Uterus (tissue), 4 donors: ENCODE data around the gene CHGA. TPM values are rescaled to one million over a fixed set of nuclear protein-coding genes. Genes with fewer than 3 reads are reported as not detected.

Experiments
- DNase-seq, 2 donors: peaks; one replicate each; pipeline ENCODE4 v3.0.0-alpha.2; 2019 to 2020
- H3K27ac ChIP-seq, 2 donors: fragments of 200-600 bp; sonication (generic); 1 replicate in 1 of 2; 2 replicates in 1 of 2; pipeline ENCODE4 v1.5.1; 2016 to 2018
- H3K27me3 ChIP-seq, 2 donors: fragments of 200-600 bp; sonication (generic); one replicate each; pipeline ENCODE4 v1.5.1; 2018 to 2019; ENCODE audit warnings: control low read depth in 1 of 2
- H3K36me3 ChIP-seq, 2 donors: fragments of 200-600 bp; sonication (generic); one replicate each; pipeline ENCODE4 v1.5.1; 2019; ENCODE audit warnings: control low read depth in 1 of 2
- H3K4me1 ChIP-seq, 2 donors: fragments of 200-600 bp; sonication (generic); one replicate each; pipeline ENCODE4 v1.5.1; 2018 to 2019; ENCODE audit warnings: control low read depth in 1 of 2
- H3K4me3 ChIP-seq, 2 donors: fragments of 200-600 bp; sonication (generic); 1 replicate in 1 of 2; 2 replicates in 1 of 2; pipeline ENCODE4 v1.5.1; 2018 to 2019; ENCODE audit warnings: mild to moderate bottlenecking in 1 of 2
- H3K9me3 ChIP-seq, 2 donors: fragments of 200-600 bp; sonication (generic); one replicate each; pipeline ENCODE4 v1.5.1; 2019; ENCODE audit warnings: control low read depth in 1 of 2
- POLR2A ChIP-seq, 2 donors: fragments of 450-650 bp; IDR thresholded peaks; one replicate each; pipeline ENCODE4 v1.6.1; 2016; ENCODE audit warnings: antibody characterized with exemption in 2 of 2, mild to moderate bottlenecking in 1 of 2, moderate library complexity in 1 of 2
- intact Hi-C: fragments of 100-400 bp; cut with DNase I; formaldehyde crosslinking; loops from one replicate; pipeline ENCODE4 v1.15.1; 2023; ENCODE audit warnings: low total_unique reads
- total RNA-seq, 4 donors: library from RNA; depleted of rRNA in 3 of 4; stranded (reverse); fragments of >200 nt in 3 of 4; gene quantifications; one replicate each; pipeline versions ENCODE4 v1.1.0 to v1.2.4, GENCODE V29; 2014 to 2023
- TF ChIP-seq, protein P1 (sequence below), 4 experiments: fragments of 200-600 bp in 2 of 4; fragments of 450-650 bp in 2 of 4; sonication (generic) in 2 of 4; IDR thresholded peaks; one replicate each; pipeline ENCODE4 v1.5.1; 2016 to 2019; ENCODE audit warnings: antibody characterized with exemption in 4 of 4, mild to moderate bottlenecking in 2 of 4, moderate library complexity in 1 of 4
- donor health status: DM: yes; HTN: yes; CAD: no.

Gene CHGA
- total RNA-seq, 4 donors from 2014 or later, result 1.0 TPM; not detected in 3

DNA sequence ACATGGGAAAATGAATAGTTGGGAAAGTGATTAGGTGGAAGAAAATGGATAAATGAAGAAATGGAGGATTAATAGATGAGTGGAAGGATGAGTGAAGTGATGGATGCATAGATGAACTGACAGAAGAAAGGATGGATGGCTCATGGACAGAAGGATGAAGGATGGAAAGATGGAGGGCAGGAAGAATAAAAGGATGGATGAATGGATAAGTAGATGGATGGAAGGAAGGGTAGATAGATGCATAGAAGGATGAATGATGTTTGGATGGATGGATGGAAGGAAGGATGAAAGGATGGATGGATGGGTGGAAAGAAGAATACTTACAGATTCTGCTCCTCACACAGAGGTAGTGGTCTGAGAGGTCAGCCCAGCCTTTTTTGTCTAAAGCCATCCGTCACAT is 35.8 kb upstream of the CHGA start:
- no peak for DNase-seq
- TF ChIP-seq, protein P1, sequence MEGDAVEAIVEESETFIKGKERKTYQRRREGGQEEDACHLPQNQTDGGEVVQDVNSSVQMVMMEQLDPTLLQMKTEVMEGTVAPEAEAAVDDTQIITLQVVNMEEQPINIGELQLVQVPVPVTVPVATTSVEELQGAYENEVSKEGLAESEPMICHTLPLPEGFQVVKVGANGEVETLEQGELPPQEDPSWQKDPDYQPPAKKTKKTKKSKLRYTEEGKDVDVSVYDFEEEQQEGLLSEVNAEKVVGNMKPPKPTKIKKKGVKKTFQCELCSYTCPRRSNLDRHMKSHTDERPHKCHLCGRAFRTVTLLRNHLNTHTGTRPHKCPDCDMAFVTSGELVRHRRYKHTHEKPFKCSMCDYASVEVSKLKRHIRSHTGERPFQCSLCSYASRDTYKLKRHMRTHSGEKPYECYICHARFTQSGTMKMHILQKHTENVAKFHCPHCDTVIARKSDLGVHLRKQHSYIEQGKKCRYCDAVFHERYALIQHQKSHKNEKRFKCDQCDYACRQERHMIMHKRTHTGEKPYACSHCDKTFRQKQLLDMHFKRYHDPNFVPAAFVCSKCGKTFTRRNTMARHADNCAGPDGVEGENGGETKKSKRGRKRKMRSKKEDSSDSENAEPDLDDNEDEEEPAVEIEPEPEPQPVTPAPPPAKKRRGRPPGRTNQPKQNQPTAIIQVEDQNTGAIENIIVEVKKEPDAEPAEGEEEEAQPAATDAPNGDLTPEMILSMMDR (IDR thresholded peaks at IDR 0.05), result no peak
- no peaks in the 10 kb centered on the region for H3K9me3 ChIP-seq
- no peaks in the 10 kb centered on the region for H3K4me1 ChIP-seq
- H3K4me3 ChIP-seq, result no peak overlapping the region
- H3K27ac ChIP-seq, result no peak overlapping the region
- no peaks in the 10 kb centered on the region for H3K36me3 ChIP-seq
- no peaks in the 10 kb centered on the region for H3K27me3 ChIP-seq
- intact Hi-C loops, result no loop called here

DNA sequence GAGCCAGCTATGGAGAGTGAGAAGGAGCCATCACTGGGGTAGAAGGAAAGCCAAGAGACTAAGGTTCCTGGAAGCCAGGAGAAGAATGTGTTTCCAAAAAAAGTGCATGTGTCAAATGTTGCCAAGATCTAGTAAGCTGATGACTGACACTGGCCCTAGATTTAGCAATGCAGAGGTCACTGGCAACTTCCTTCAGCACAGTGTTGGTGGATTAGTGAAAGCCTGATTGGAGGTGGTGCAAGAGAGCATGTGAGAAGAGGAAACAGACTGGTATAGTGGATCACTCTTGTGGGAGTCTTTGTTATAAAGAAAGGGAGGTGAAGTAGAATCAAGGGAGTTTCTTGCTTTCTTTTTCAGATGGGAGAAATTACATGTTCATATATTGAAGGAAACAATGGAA is 34.1 kb upstream of the CHGA start:
- TF ChIP-seq, protein P1 (IDR thresholded peaks at IDR 0.05), result no peak
- no peak for TF ChIP-seq POLR2A (IDR thresholded peaks at IDR 0.05)
- intact Hi-C loops, result no loop called here
- Histone ChIP-seq H3K27me3 (no peaks in the 10 kb centered on the region), H3K9me3 (no peaks in the 10 kb centered on the region), H3K27ac (no peak overlapping the region), H3K4me1 (no peaks in the 10 kb centered on the region), H3K36me3 (no peaks in the 10 kb centered on the region), H3K4me3 (no peak overlapping the region)
- no peak for DNase-seq

GRCh38 chr14:92890830-92891588 is 31.9 kb upstream of the CHGA start:
- TF ChIP-seq, protein P1 (IDR thresholded peaks at IDR 0.05), result no peak
- no peak for TF ChIP-seq POLR2A (IDR thresholded peaks at IDR 0.05)
- no peaks in the 10 kb centered on the region for H3K27me3 ChIP-seq
- no peaks in the 10 kb centered on the region for H3K9me3 ChIP-seq
- no peak overlapping the region for H3K4me3 ChIP-seq
- intact Hi-C loops, result no loop called here
- no peaks in the 10 kb centered on the region for H3K4me1 ChIP-seq
- H3K36me3 ChIP-seq, result no peaks in the 10 kb centered on the region
- no peak overlapping the region for H3K27ac ChIP-seq
- DNase-seq, result no peak

GRCh38 chr14:92892589-92892988 is 30.4 kb upstream of the CHGA start:
- Histone ChIP-seq H3K9me3 (no peaks in the 10 kb centered on the region), H3K4me1 (no peaks in the 10 kb centered on the region), H3K36me3 (no peaks in the 10 kb centered on the region), H3K27me3 (no peaks in the 10 kb centered on the region), H3K27ac (no peak overlapping the region), H3K4me3 (no peak overlapping the region)
- TF ChIP-seq, protein P1 (IDR thresholded peaks at IDR 0.05), result no peak
- TF ChIP-seq POLR2A (IDR thresholded peaks at IDR 0.05), result no peak
- DNase-seq, result no peak
- intact Hi-C loops, result no loop called here

DNA sequence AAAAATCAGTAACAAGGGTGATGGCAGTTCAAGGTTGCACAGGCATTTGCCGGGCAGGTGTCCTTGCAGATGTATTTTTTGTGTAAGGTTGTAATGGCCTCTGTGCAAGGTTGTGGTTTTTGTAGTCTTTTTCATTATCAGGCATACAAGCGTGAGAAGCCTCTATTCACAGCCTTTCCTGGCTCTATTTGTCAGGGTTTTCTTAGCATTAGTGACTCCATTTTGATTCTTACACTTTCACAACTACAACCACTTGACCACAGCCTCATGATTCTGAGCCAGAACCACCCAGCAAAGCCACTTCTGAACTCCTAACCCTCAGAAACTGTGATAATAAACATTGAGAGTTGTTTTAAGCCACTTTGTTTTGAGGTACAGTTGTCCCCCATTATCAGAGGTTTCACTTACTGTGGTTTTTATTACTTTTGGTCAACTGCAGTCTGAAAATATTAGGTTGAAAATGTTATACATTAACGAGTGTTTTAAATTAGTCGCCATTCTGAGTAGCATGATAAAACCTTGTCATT is 27.5 kb upstream of the CHGA start:
- no peak for DNase-seq
- Histone ChIP-seq H3K36me3 (no peaks in the 10 kb centered on the region), H3K4me3 (no peak overlapping the region), H3K9me3 (no peaks in the 10 kb centered on the region), H3K27me3 (no peaks in the 10 kb centered on the region), H3K27ac (no peak overlapping the region), H3K4me1 (no peaks in the 10 kb centered on the region)
- intact Hi-C loops, result no loop called here
- TF ChIP-seq POLR2A (IDR thresholded peaks at IDR 0.05), result no peak
- TF ChIP-seq, protein P1 (IDR thresholded peaks at IDR 0.05), result no peak
